Measurements from ENCODE around the gene PTTG1. TPM values are rescaled to one million over a fixed set of nuclear protein-coding genes. Genes with fewer than 3 reads are reported as not detected.

Gene PTTG1
- total and polyA plus RNA-seq, 2 donors (not counting 1 experiment from before 2014, with no cell fraction given): 8.1 to 15.4 TPM

GRCh38 chr5:160472482-160472881, 50.8 kb downstream of the PTTG1 start:
- Histone ChIP-seq H3K4me3 (ENCODE audit: control extremely low read depth in 1 of 5, extremely low read depth in 1 of 5, insufficient read depth in 1 of 5, low read depth in 2 of 5, low read length in 4 of 5) (no peak overlapping the region), H3K9ac (ENCODE audit: low read length) (no peak overlapping the region), H3K27ac (ENCODE audit: low read length in 2 of 2) (no peak overlapping the region), H3K36me3 (replicated peaks in 1 of 2; ENCODE audit: control extremely low read depth in 1 of 2, control insufficient read depth in 1 of 2, extremely low read depth in 1 of 2, insufficient read depth in 2 of 2, low read length in 1 of 2) (peaks cover 0 to 3% of the 10 kb centered on the region in 2 experiments), H3K4me1 (ENCODE audit: control insufficient read depth in 2 of 2, insufficient read depth in 2 of 2, low read length in 2 of 2) (peaks cover 37 to 39% of the 10 kb centered on the region in 2 donors), H2AFZ (ENCODE audit: insufficient read depth, low read depth, low read length, poor library complexity, severe bottlenecking) (no peak overlapping the region), H3K27me3 (replicated peaks in 1 of 4; ENCODE audit: control extremely low read depth in 1 of 4, control insufficient read depth in 3 of 4, insufficient read depth in 4 of 4, low read length in 3 of 4) (peaks cover 0 to 10% (median 0%) of the 10 kb centered on the region in 4 experiments), H4K20me1 (ENCODE audit: control insufficient read depth, insufficient read depth, low read length, poor library complexity, severe bottlenecking) (no peaks in the 10 kb centered on the region), H3K79me2 (ENCODE audit: control insufficient read depth, insufficient read depth, low read length) (peaks cover 25% of the 10 kb centered on the region), H3K4me2 (replicated peaks; ENCODE audit: low read depth, low read length, poor library complexity, severe bottlenecking) (no peak overlapping the region), H3K9me3 (ENCODE audit: control extremely low read depth in 1 of 3, control insufficient read depth in 2 of 3, insufficient read depth in 1 of 3, low read length in 2 of 3) (no peaks in the 10 kb centered on the region)
- intact Hi-C loops (cut with micrococcal nuclease): no loop called here
- H3K4me1 Mint-ChIP-seq: peaks cover 53% of the 10 kb centered on the region
- ChIA-PET CTCF (no interaction called here), POLR2A (no interaction called here)
- no peak for ATAC-seq (ENCODE audit: low read depth)
- no peaks in the 10 kb centered on the region for H3K9me3 Mint-ChIP-seq (ENCODE audit: insufficient read depth)
- no peak for TF ChIP-seq EZH2 (IDR thresholded peaks at IDR 0.05; ENCODE audit: borderline replicate concordance, insufficient read depth, low read depth, low read length, poor library complexity, severe bottlenecking)
- TF ChIP-seq CTCF (IDR thresholded peaks at IDR 0.05): no peak
- H3K4me3 Mint-ChIP-seq: no peak overlapping the region
- no peaks in the 10 kb centered on the region for H3K27me3 Mint-ChIP-seq
- H3K27ac Mint-ChIP-seq: no peak overlapping the region
- DNase-seq: no peak
- WGBS (ENCODE audit: insufficient coverage): no CpG with 5 or more reads among the region's 4 CpGs

GRCh38 chr5:160473681-160474080, 52.0 kb downstream of the PTTG1 start:
- Histone ChIP-seq H3K27me3 (replicated peaks in 1 of 4; ENCODE audit: control extremely low read depth in 1 of 4, control insufficient read depth in 3 of 4, insufficient read depth in 4 of 4, low read length in 3 of 4) (peaks cover 0 to 10% (median 0%) of the 10 kb centered on the region in 4 experiments), H2AFZ (ENCODE audit: insufficient read depth, low read depth, low read length, poor library complexity, severe bottlenecking) (no peak overlapping the region), H3K9ac (ENCODE audit: low read length) (no peak overlapping the region), H3K27ac (ENCODE audit: low read length in 2 of 2) (no peak overlapping the region), H3K9me3 (ENCODE audit: control extremely low read depth in 1 of 3, control insufficient read depth in 2 of 3, insufficient read depth in 1 of 3, low read length in 2 of 3) (no peaks in the 10 kb centered on the region), H3K36me3 (replicated peaks in 1 of 2; ENCODE audit: control extremely low read depth in 1 of 2, control insufficient read depth in 1 of 2, extremely low read depth in 1 of 2, insufficient read depth in 2 of 2, low read length in 1 of 2) (peaks cover 0 to 3% of the 10 kb centered on the region in 2 experiments), H3K4me2 (replicated peaks; ENCODE audit: low read depth, low read length, poor library complexity, severe bottlenecking) (no peak overlapping the region), H3K4me1 (ENCODE audit: control insufficient read depth in 2 of 2, insufficient read depth in 2 of 2, low read length in 2 of 2) (peaks cover 29 to 31% of the 10 kb centered on the region in 2 donors), H3K79me2 (ENCODE audit: control insufficient read depth, insufficient read depth, low read length) (peaks cover 25% of the 10 kb centered on the region), H4K20me1 (ENCODE audit: control insufficient read depth, insufficient read depth, low read length, poor library complexity, severe bottlenecking) (no peaks in the 10 kb centered on the region), H3K4me3 (ENCODE audit: control extremely low read depth in 1 of 5, extremely low read depth in 1 of 5, insufficient read depth in 1 of 5, low read depth in 2 of 5, low read length in 4 of 5) (no peak overlapping the region)
- POLR2A ChIA-PET: no interaction called here
- CTCF ChIA-PET: interaction anchor here (1.1 kb wide), 1 partner anchor 35 kb away, joined by 6 read pairs; no protein-coding TSS in a partner anchor
- H3K4me3 Mint-ChIP-seq: no peak overlapping the region
- intact Hi-C loops (cut with micrococcal nuclease): no loop called here
- TF ChIP-seq CTCF (IDR thresholded peaks at IDR 0.05) (no peak), EZH2 (IDR thresholded peaks at IDR 0.05; ENCODE audit: borderline replicate concordance, insufficient read depth, low read depth, low read length, poor library complexity, severe bottlenecking) (no peak)
- DNase-seq (no peak), ATAC-seq (ENCODE audit: low read depth) (no peak)
- peaks cover 47% of the 10 kb centered on the region for H3K4me1 Mint-ChIP-seq
- 100% methylated on average over 1 of the region's 6 CpGs for WGBS (ENCODE audit: insufficient coverage)
- H3K9me3 Mint-ChIP-seq (ENCODE audit: insufficient read depth): no peaks in the 10 kb centered on the region
- no peaks in the 10 kb centered on the region for H3K27me3 Mint-ChIP-seq
- no peak overlapping the region for H3K27ac Mint-ChIP-seq

Data from B cell (primary cell).